SK-N-SH (cell line): ENCODE data around the gene RPL37A. TPM values are rescaled to one million over a fixed set of nuclear protein-coding genes. Genes with fewer than 3 reads are reported as not detected.

ENCODE experiments used
- CTCF ChIA-PET: fragments of 300-600, 350-600 bp; formaldehyde crosslinking; extraction: SDS; loops from one replicate; lab custom pipeline; 2021; lab: Yijun Ruan, JAX
- POLR2A ChIA-PET: fragments of 350-600 bp; sonication (Branson Sonifier 250); formaldehyde crosslinking; extraction: SDS; loops from one replicate; lab custom pipeline; 2020; ENCODE audit warnings: antibody characterized with exemption, inconsistent platforms; lab: Yijun Ruan, JAX
- DNase-seq: peaks from one replicate; pipeline ENCODE4 v3.0.0; 2012
- H2AFZ ChIP-seq: fragments of 200-600 bp; sonication (generic); 2 replicates; pipeline ENCODE4 v1.8.1; 2016; ENCODE audit warnings: antibody characterized with exemption, mild to moderate bottlenecking, low read depth
- H3F3A ChIP-seq: fragments of 200-600 bp; sonication (generic); replicated peaks from 2 replicates; pipeline ENCODE3; 2016; ENCODE audit warnings: antibody characterized with exemption, mild to moderate bottlenecking; ENCODE audit not compliant: insufficient read depth
- H3K27ac ChIP-seq, 2 experiments: fragments of 200-500 bp in 1 of 2; fragments of 200-600 bp in 1 of 2; sonication (Bioruptor generic) in 1 of 2; sonication (generic), shearing (Covaris generic) in 1 of 2; 2 replicates each; pipeline versions ENCODE4 v1.5.1 to v1.6.1; 2014 to 2016; ENCODE audit warnings: low read depth in 2 of 2, inconsistent platforms in 1 of 2, low read length in 1 of 2, mild to moderate bottlenecking in 1 of 2, mixed read lengths in 1 of 2
- H3K27me3 ChIP-seq: fragments of 200-600 bp; sonication (generic), shearing (Covaris generic); 2 replicates; pipeline ENCODE4 v1.6.1; 2016; ENCODE audit warnings: mixed run types; ENCODE audit not compliant: insufficient read depth
- H3K36me3 ChIP-seq, 2 experiments: fragments of 200-500 bp in 1 of 2; fragments of 200-600 bp in 1 of 2; sonication (Bioruptor generic) in 1 of 2; sonication (generic) in 1 of 2; replicated peaks in 1 of 2; 2 replicates each; pipeline versions ENCODE3 to v1.5.1; 2014 to 2016; ENCODE audit warnings: low read length in 1 of 2, mild to moderate bottlenecking in 1 of 2; ENCODE audit not compliant: insufficient read depth in 2 of 2, control insufficient read depth in 1 of 2
- H3K4me1 ChIP-seq, 2 experiments: fragments of 200-500 bp in 1 of 2; fragments of 200-600 bp in 1 of 2; sonication (Bioruptor generic) in 1 of 2; sonication (generic), shearing (Covaris generic) in 1 of 2; 2 replicates each; pipeline versions ENCODE4 v1.5.1 to v1.6.1; 2014 to 2016; ENCODE audit warnings: low read depth in 1 of 2, low read length in 1 of 2, mixed run types in 1 of 2; ENCODE audit not compliant: insufficient read depth in 2 of 2, control insufficient read depth in 1 of 2
- H3K4me2 ChIP-seq: fragments of 200-600 bp; sonication (generic), shearing (Covaris generic); 2 replicates; pipeline ENCODE4 v1.6.1; 2017; ENCODE audit warnings: mixed run types
- H3K4me3 ChIP-seq, 2 experiments: fragments of 200-500 bp in 1 of 2; fragments of 200-600 bp in 1 of 2; sonication (Bioruptor generic) in 1 of 2; sonication (generic), shearing (Covaris generic) in 1 of 2; 2 replicates each; pipeline versions ENCODE4 v1.5.1 to v1.8.1; 2014 to 2016; ENCODE audit warnings: low read depth in 2 of 2, inconsistent platforms in 1 of 2, low read length in 1 of 2, mild to moderate bottlenecking in 1 of 2, mixed read lengths in 1 of 2, moderate library complexity in 1 of 2
- H3K79me2 ChIP-seq: fragments of 200-600 bp; sonication (generic); 2 replicates; pipeline ENCODE4 v1.8.1; 2017; ENCODE audit warnings: mild to moderate bottlenecking; ENCODE audit not compliant: insufficient read depth
- H3K9ac ChIP-seq: fragments of 200-600 bp; sonication (generic); 2 replicates; pipeline ENCODE4 v1.6.1; 2017; ENCODE audit warnings: mixed run types
- H3K9me2 ChIP-seq: fragments of 200-600 bp; sonication (generic); 2 replicates; pipeline ENCODE4 v1.6.1; 2017; ENCODE audit warnings: mixed run types
- H3K9me3 ChIP-seq: fragments of 200-600 bp; sonication (generic); 2 replicates; pipeline ENCODE4 v1.6.1; 2017; ENCODE audit warnings: mixed run types, mild to moderate bottlenecking, moderate library complexity
- H4K20me1 ChIP-seq: fragments of 200-600 bp; sonication (generic); 2 replicates; pipeline ENCODE4 v1.6.1; 2017; ENCODE audit warnings: mild to moderate bottlenecking, mixed run types; ENCODE audit not compliant: insufficient read depth
- CHD2 ChIP-seq: fragments of 150-350 bp; IDR thresholded peaks from 2 replicates; pipeline ENCODE4 v1.6.1; 2018; ENCODE audit warnings: low read length; ENCODE audit not compliant: partially characterized antibody
- FOSL2 ChIP-seq: IDR thresholded peaks from 2 replicates; pipeline ENCODE4 v1.4.0; 2012; ENCODE audit warnings: low read depth, mild to moderate bottlenecking, moderate library complexity, borderline replicate concordance
- FOXJ3 ChIP-seq: sonication (generic); formaldehyde crosslinking; IDR thresholded peaks from 2 replicates; pipeline ENCODE4 v1.5.1; 2020; ENCODE audit warnings: mild to moderate bottlenecking, missing genetic modification reagents
- GABPA ChIP-seq: IDR thresholded peaks from 2 replicates; pipeline ENCODE4 v1.4.0; 2012; ENCODE audit warnings: low read depth, mild to moderate bottlenecking
- JUND ChIP-seq: IDR thresholded peaks from 2 replicates; pipeline ENCODE4 v1.4.0; 2012
- MEF2A ChIP-seq: IDR thresholded peaks from 2 replicates; pipeline ENCODE4 v1.4.0; 2012; ENCODE audit warnings: low read depth, borderline replicate concordance
- NFIC ChIP-seq: IDR thresholded peaks from 2 replicates; pipeline ENCODE4 v1.4.0; 2012; ENCODE audit warnings: borderline replicate concordance
- RFX5 ChIP-seq: IDR thresholded peaks from 2 replicates; pipeline ENCODE4 v1.6.1; 2012; ENCODE audit warnings: mild to moderate bottlenecking, improper control_type of control experiment, low read length
- RXRA ChIP-seq: IDR thresholded peaks from 2 replicates; pipeline ENCODE4 v1.4.0; 2012; ENCODE audit warnings: low read depth, mild to moderate bottlenecking, borderline replicate concordance
- TCF12 ChIP-seq: IDR thresholded peaks from 2 replicates; pipeline ENCODE4 v1.4.0; 2012
- ZBTB33 ChIP-seq: IDR thresholded peaks from 2 replicates; pipeline ENCODE4 v1.4.0; 2012; ENCODE audit warnings: low read depth, borderline replicate concordance
- WGBS: methylation state at CpG from one replicate; pipeline ENCODE4 v1.1.6; 2017; ENCODE audit warnings: low lambda C conversion rate; 5-methylcytosine and 5-hydroxymethylcytosine counted together
- polyA plus RNA-seq, 3 experiments: library from polyadenylated mRNA; depleted of rRNA; stranded (reverse); fragments of >200 nt; gene quantifications; 2 replicates each; pipeline ENCODE4 v1.2.3, GENCODE V29; 2012
- TF ChIP-seq, protein P1 (sequence below): IDR thresholded peaks from 2 replicates; pipeline ENCODE4; 2012
- TF ChIP-seq, protein P2 (sequence below): IDR thresholded peaks from 2 replicates; pipeline ENCODE4 v1.6.1; 2012; ENCODE audit warnings: mild to moderate bottlenecking, low read depth, low read length, moderate library complexity

Gene RPL37A
- polyA plus RNA-seq, 1 of the 3 experiments (the other 2 are of a cell fraction) = 2,018 TPM

- Histone ChIP-seq H3K4me2 (no peak overlapping the region), H3K27me3 (no peaks in the 10 kb centered on the region), H4K20me1 (no peaks in the 10 kb centered on the region), H3F3A (no peaks in the 10 kb centered on the region), H3K79me2 (no peaks in the 10 kb centered on the region), H3K36me3 (no peaks in the 10 kb centered on the region), H3K9me3 (no peaks in the 10 kb centered on the region), H3K4me3 (no peak overlapping the region), H3K9me2 (no peaks in the 10 kb centered on the region), H3K9ac (no peak overlapping the region), H3K27ac (no peak overlapping the region), H2AFZ (no peak overlapping the region), H3K4me1 (peaks cover 0 to 5% of the 10 kb centered on the region in 2 experiments; a peak in 2 of 4 replicates)
- TF ChIP-seq FOSL2 (peak; percentile 22; the same call in 1 of the 2 replicates), NFIC (no peak), TCF12 (peak; percentile 58), GABPA (no peak), ZBTB33 (no peak)
- TF ChIP-seq, protein P1, sequence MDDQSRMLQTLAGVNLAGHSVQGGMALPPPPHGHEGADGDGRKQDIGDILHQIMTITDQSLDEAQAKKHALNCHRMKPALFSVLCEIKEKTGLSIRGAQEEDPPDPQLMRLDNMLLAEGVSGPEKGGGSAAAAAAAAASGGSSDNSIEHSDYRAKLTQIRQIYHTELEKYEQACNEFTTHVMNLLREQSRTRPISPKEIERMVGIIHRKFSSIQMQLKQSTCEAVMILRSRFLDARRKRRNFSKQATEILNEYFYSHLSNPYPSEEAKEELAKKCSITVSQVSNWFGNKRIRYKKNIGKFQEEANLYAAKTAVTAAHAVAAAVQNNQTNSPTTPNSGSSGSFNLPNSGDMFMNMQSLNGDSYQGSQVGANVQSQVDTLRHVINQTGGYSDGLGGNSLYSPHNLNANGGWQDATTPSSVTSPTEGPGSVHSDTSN = peak; percentile 54
- TF ChIP-seq, protein P2, sequence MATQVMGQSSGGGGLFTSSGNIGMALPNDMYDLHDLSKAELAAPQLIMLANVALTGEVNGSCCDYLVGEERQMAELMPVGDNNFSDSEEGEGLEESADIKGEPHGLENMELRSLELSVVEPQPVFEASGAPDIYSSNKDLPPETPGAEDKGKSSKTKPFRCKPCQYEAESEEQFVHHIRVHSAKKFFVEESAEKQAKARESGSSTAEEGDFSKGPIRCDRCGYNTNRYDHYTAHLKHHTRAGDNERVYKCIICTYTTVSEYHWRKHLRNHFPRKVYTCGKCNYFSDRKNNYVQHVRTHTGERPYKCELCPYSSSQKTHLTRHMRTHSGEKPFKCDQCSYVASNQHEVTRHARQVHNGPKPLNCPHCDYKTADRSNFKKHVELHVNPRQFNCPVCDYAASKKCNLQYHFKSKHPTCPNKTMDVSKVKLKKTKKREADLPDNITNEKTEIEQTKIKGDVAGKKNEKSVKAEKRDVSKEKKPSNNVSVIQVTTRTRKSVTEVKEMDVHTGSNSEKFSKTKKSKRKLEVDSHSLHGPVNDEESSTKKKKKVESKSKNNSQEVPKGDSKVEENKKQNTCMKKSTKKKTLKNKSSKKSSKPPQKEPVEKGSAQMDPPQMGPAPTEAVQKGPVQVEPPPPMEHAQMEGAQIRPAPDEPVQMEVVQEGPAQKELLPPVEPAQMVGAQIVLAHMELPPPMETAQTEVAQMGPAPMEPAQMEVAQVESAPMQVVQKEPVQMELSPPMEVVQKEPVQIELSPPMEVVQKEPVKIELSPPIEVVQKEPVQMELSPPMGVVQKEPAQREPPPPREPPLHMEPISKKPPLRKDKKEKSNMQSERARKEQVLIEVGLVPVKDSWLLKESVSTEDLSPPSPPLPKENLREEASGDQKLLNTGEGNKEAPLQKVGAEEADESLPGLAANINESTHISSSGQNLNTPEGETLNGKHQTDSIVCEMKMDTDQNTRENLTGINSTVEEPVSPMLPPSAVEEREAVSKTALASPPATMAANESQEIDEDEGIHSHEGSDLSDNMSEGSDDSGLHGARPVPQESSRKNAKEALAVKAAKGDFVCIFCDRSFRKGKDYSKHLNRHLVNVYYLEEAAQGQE = no peak
- WGBS = 90% methylated on average over 4 of the region's 4 CpGs
- CTCF ChIA-PET = interaction anchor here (0.9 to 13.9 kb wide), 19 partner anchors 9 to 1193 kb away, joined by 3 to 614 read pairs (median 6); partner anchors contain the start of gene IGFBP2
- POLR2A ChIA-PET = interaction anchor here (1.2 kb wide), 1 partner anchor 143 kb away, joined by 3 read pairs; no protein-coding TSS in a partner anchor
- DNase-seq = no peak
Measured at GRCh38 chr2:216520112-216520511, 21.5 kb downstream of the RPL37A start.

DNA sequence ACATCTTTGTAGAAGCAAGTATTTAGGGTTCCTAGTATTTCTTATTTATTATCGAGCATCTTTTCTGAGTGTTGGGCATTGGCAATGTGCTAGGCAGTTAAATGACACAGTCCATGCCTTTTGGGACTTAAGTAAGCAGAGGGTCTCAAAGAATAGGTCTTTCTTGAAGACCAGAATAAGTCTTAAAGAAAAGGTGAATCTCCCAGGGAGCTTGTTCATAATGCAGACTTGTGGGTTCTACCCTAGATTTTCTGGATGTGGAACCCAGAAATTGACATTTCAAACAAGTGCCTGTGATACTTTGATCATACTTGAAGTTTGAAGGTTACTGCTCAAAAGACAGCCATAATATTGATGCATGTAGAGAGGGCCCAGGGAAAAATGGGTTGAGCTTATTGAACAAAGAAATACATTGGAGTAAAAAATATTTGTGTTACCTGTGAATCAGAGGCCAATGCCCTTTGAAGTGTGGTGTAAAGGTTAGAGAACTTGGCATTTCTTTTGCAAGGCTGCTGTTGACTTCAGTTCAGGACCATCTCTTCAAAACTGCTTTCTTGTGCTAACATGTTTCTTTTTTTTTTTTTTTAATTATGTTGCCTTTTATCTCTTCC lies 24.4 kb downstream of the RPL37A start:
- H3K79me2 ChIP-seq = no peaks in the 10 kb centered on the region
- no peaks in the 10 kb centered on the region for H3K9me2 ChIP-seq
- H3K27me3 ChIP-seq = no peaks in the 10 kb centered on the region
- H3K9me3 ChIP-seq = no peaks in the 10 kb centered on the region
- POLR2A ChIA-PET = no interaction called here
- no peak overlapping the region for H3K9ac ChIP-seq
- H2AFZ ChIP-seq = no peak overlapping the region
- CTCF ChIA-PET = interaction anchor here (1.1 to 13.9 kb wide), 2 partner anchors 137 to 159 kb away, joined by 4 to 614 read pairs; no protein-coding TSS in a partner anchor
- 100% methylated on average over 1 of the region's 1 CpG for WGBS
- TF ChIP-seq NFIC = no peak
- no peak for TF ChIP-seq MEF2A
- no peak for TF ChIP-seq JUND
- TF ChIP-seq RXRA = no peak
- no peak for TF ChIP-seq CHD2
- TF ChIP-seq FOXJ3 (CRISPR knock-in tag) = no peak
- no peak for TF ChIP-seq RFX5
- H3K4me2 ChIP-seq = no peak overlapping the region
- no peaks in the 10 kb centered on the region for H3F3A ChIP-seq
- no peaks in the 10 kb centered on the region for H4K20me1 ChIP-seq
- H3K4me1 ChIP-seq = peaks cover 2 to 11% of the 10 kb centered on the region in 2 experiments; a peak in 2 of 4 replicates
- H3K27ac ChIP-seq = no peak overlapping the region
- DNase-seq = no peak
- H3K4me3 ChIP-seq = no peak overlapping the region
- H3K36me3 ChIP-seq = no peaks in the 10 kb centered on the region
